HG03025 (cell line): ENCODE data around the gene MATR3.
"Not testable (repeated sequence)": the region's sequence is repeated elsewhere in the genome, so short reads cannot be mapped to it uniquely, and the experiment has no call there.

Experiments used
- ATAC-seq: cut with Tn5 transposase; IDR thresholded peaks from one replicate; pipeline ENCODE4 v1.9.1; 2021; ENCODE audit warnings: mild to moderate bottlenecking, moderate library complexity; ENCODE audit not compliant: unreplicated experiment, low FRiP score

Gene MATR3

GRCh38 chr5:139344177-139344576 is 50.6 kb downstream of the MATR3 start:
- no peak for ATAC-seq

DNA sequence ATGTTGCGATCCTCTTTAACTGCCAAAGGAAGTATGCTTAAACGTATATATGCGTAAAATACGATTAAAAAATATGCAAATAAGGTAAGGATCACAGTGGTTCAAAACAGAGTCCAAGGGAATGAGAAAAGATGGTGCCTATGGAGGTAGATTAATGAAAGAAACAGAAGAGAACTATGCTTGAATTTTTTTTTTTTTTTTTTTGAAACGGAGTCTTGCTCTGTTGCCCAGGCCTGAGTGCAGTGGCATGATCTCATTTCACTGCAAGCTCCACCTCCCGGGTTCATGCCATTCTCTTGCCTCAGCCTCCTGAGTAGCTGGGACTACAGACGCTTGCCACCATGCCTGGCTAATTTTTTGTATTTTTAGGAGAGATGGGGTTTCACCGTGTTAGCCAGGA is 51.9 kb downstream of the MATR3 start:
- ATAC-seq: not testable (repeated sequence)

GRCh38 chr5:139347863-139348262 is 54.3 kb downstream of the MATR3 start:
- not testable (repeated sequence) for ATAC-seq

DNA sequence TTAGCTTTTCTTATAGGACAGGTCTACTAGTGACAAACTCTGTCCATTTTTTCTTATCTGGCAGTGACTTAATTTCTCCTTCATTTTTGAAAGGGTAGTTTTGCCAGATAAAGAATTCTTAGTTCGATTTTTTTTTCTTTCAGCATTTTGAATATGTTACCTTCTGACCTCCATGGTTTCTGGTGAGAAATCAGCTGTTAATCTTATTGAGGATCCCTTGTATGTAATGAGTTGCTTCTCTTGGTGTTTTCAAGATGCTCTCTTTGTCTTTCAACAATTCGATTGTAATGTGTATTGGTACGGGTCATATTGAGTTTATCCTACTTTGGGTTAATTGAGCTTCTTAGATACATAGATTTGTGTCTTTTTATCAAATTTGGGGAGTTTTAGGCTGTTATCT is 60.6 kb downstream of the MATR3 start:
- no peak for ATAC-seq

DNA sequence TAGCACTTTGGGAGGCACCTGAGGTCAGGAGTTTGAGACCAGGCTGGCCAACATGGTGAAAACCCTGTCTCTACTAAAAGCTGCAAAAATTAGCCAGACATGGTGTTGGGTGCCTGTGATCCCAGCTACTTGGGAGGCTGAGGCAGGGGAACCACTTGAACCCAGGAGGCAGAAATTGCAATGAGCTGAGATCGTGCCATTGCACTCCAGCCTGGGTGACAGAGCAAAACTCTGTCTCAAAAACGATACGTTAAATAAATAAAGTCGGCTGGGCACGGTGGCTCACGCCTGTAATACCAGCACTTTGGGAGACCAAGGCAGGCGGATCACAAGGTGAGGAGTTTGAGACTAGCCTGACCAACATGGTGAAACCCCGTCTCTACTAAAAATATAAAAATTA is 62.4 kb downstream of the MATR3 start:
- not testable (repeated sequence) for ATAC-seq

DNA sequence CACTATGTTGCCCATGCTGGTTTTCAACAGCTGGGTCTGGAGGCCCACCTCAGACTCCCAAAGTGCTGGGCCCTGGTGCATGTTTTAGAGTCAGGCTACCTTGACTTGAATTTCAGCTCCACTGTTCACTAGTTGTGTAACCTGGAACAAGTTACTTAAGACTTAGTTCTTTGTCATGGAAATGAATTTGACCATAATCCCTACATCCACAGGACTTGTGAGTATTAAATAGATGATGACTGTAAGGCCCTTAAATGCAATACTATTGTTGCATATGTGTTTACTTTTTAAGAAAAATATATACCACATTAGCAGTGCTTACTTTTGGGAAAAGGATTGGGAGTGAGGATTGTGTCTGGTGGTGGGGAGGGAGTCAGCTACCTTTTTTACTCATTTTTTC is 64.5 kb downstream of the MATR3 start:
- no peak for ATAC-seq

DNA sequence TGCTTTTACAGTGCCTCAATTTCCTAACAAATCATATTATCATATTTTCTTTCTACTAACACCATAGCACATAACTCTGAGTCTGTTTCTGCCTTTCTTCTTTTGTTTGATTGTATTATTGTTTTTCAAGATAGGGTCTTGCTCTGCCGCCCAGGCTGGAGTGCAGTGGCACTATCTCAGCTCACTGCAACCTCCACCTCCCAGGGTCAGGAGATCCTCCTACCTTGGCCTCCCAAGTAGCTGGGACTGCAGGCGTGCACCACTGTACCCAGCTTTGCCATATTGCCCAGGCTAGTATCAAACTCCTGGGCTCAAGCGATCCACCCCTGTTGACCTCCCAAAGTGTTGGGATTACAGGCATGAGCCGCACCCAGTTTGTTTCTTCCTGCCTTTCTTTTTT is 66.8 kb downstream of the MATR3 start:
- ATAC-seq: no peak

- no peak for ATAC-seq
Observed at GRCh38 chr5:139361835-139362429, 68.4 kb downstream of the MATR3 start.

GRCh38 chr5:139363937-139364336 is 70.4 kb downstream of the MATR3 start:
- ATAC-seq: no peak

- no peak for ATAC-seq
Observed at GRCh38 chr5:139364466-139364865, 70.9 kb downstream of the MATR3 start.

DNA sequence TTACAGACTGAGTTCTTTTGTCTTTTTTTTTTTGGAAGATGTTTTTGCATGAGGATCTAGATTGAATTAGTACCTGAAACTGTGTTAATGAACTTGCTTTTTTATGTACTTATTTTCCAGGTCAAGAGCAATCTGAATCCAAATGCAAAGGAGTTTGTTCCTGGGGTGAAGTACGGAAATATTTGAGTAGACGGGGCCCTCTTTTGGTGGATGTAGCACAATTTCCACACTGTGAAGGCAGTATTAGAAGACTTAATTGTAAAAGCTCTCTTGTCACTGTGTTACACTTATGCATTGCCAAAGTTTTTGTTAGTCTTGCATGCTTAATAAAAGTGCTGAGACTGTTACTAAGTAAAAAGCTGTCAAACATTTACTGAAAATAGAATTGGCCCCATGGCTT is 75.1 kb downstream of the MATR3 start:
- ATAC-seq: no peak

DNA sequence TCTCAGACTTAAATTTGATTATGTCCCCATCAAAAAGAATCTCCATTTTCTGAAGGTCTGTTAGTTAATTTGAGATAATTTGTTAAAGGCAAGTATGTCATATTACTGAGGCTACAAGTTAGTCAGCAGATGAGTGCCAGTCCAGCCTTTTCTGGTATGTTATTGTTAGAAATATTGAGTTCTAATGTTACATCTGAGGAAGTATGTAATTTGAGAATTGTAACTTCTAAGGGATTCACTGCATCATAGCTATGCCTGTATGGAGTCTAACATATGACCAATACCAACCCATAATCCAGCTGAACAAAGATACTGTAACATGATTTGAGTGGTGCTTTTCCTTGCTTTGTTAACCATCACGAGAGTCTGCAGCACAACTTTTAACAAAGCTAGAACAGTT is 75.6 kb downstream of the MATR3 start:
- no peak for ATAC-seq

DNA sequence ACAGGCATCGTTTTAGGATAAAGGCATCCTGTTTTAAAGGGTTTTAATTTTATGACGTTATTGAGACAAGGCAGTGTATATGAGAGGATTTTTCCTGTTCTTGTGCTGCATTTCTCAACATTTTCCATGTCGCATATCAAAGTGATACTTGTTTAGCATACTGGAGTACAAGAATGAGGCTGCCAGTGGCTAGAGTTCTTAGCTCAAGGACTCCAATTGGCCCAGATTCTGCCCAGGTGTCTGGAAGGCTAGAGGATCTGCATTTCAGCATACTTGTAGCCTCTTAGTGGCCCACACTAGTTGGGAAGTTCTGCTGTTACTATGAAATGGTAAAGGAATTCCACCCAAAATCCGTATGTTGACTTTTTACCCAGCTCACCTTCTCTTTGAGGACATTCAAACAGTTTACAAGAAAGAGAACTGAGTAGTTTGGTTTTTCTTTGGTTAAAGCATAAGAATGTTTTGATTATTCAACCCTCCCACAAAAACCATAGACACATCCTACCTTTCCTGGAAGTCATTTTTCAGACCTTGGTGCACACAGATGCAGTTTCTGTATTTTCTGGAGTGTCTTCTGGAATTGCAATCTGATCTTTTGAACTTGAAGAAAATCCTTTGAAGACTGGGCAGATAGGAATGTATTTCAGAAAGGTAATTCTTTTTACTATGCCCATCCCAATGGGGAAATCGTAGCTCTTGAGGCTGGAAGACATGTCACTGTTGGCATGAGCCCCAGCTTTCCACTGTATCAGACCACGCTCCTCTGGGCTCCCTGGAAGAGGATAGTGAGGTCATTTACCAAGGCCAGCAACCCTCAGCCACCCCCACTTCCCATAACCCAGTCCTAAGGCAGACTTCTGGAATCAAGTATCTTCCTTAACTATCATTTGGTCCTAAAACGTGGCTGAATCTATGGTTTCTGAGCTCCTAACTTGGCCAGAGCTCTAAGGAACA is 78.2 kb downstream of the MATR3 start:
- ATAC-seq: no peak

GRCh38 chr5:139374909-139375308 is 81.4 kb downstream of the MATR3 start:
- no peak for ATAC-seq

GRCh38 chr5:139376364-139376763 is 82.8 kb downstream of the MATR3 start:
- no peak for ATAC-seq

- no peak for ATAC-seq
Observed at GRCh38 chr5:139377226-139377625, 83.7 kb downstream of the MATR3 start.

DNA sequence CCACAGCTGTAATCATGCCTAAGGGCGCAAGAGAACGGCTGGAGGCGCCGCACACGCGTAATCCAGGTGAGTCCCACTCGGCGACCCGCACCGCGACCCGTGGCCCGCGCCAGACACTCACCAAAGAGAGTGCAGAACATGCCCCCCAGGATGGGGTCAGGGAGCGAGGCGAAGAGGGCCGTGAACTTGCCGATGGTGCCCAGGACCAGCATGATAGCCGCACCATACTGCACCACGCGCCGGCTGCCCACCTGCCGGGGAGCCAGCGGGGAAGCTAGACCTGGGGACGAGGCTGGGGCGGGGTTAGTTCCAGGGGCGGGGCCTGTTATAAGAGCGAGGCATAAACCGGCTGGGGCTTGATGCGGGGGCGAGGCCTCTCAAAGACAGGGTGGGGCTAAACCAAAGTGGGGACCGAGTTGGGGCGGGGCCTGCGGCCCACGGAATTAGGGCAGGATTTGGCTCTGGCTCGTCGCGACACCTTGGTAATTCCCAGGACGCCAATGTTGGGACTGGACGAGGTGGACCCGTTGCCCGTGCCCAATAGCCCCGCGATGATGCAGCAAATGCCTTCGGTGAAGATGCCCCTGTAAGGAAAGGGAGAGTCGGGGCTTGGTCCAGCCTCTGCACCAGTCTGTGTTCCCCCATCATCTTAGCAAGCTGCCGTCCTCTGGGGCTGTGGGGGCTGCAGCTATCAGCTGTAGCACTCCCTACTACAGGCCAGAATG is 84.7 kb downstream of the MATR3 start:
- ATAC-seq: no peak

DNA sequence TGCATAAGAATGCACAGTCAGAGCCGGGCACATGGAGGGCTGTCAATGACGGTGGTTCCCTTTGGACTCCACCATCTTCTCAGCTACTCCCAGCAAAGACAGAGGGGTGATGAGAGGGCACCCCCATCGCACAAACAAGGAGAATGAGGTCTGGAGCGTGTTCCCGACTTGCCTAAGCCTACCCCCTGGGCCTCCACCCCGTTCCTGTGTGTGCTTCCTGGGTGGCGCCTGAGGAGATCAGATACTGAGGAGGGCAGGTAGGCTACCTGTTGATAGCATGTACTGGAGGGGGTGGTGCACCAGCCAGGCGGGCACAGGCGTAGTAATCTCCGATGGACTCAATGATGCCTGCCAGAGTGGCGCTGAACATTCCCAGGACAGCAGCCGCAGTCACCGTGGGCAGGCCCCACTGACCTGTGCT is 85.4 kb downstream of the MATR3 start:
- ATAC-seq: no peak

- no peak for ATAC-seq
Observed at GRCh38 chr5:139379626-139380449, 86.3 kb downstream of the MATR3 start.
